CD14-positive monocyte (primary cell): Measurements from ENCODE around the gene ATG9B. TPM values are rescaled to one million over a fixed set of nuclear protein-coding genes. Genes with fewer than 3 reads are reported as not detected.

ENCODE experiments used
- DNase-seq, 3 donors: peaks; one replicate each; pipeline ENCODE4 v3.0.0-alpha.2; 2011 to 2022
- H2AFZ ChIP-seq: 2 replicates; pipeline ENCODE4 v1.6.0; 2012; ENCODE audit warnings: mild to moderate bottlenecking, low read depth, low read length, inconsistent platforms; ENCODE audit not compliant: insufficient read depth, poor library complexity, severe bottlenecking
- H3K27ac ChIP-seq, 2 donors: 1 replicate in 1 of 2; 2 replicates in 1 of 2; pipeline ENCODE4 v1.5.1; 2012 to 2013; ENCODE audit warnings: low read length in 2 of 2, control low read depth in 1 of 2, inconsistent platforms in 1 of 2, low read depth in 1 of 2, mild to moderate bottlenecking in 1 of 2
- H3K27me3 ChIP-seq, 2 donors: one replicate each; pipeline versions ENCODE4 v1.6.0 to v1.6.1; 2011 to 2013; ENCODE audit warnings: low read length in 2 of 2; ENCODE audit not compliant: control insufficient read depth in 2 of 2, insufficient read depth in 2 of 2
- H3K36me3 ChIP-seq, 2 donors: replicated peaks in 1 of 2; 1 replicate in 1 of 2; 2 replicates in 1 of 2; pipeline versions ENCODE4 v1.5.1 to v1.6.1; 2012 to 2013; ENCODE audit warnings: low read length in 2 of 2, control low read depth in 1 of 2, inconsistent platforms in 1 of 2, mild to moderate bottlenecking in 1 of 2; ENCODE audit not compliant: insufficient read depth in 2 of 2, control insufficient read depth in 1 of 2
- H3K4me1 ChIP-seq, 2 donors: 1 replicate in 1 of 2; 2 replicates in 1 of 2; pipeline versions ENCODE4 v1.5.1 to v1.6.1; 2012 to 2013; ENCODE audit warnings: low read length in 2 of 2, control low read depth in 1 of 2, inconsistent platforms in 1 of 2, mild to moderate bottlenecking in 1 of 2, moderate library complexity in 1 of 2; ENCODE audit not compliant: insufficient read depth in 2 of 2, control insufficient read depth in 1 of 2
- H3K4me2 ChIP-seq: replicated peaks from 2 replicates; pipeline ENCODE3; 2012; ENCODE audit warnings: low read length, moderate library complexity, mild to moderate bottlenecking; ENCODE audit not compliant: poor library complexity, severe bottlenecking; ENCODE audit errors: extremely low read depth
- H3K4me3 ChIP-seq, 3 experiments: fragments of 200-600 bp in 1 of 3; sonication (generic) in 1 of 3; replicated peaks in 1 of 3; 1 replicate in 2 of 3; 2 replicates in 1 of 3; pipeline ENCODE4 v1.5.1; 2011 to 2013; ENCODE audit warnings: low read length in 3 of 3, mild to moderate bottlenecking in 3 of 3, control low read depth in 2 of 3, low read depth in 2 of 3, inconsistent platforms in 1 of 3, moderate library complexity in 1 of 3
- H3K79me2 ChIP-seq: 2 replicates; pipeline ENCODE4 v1.6.0; 2012; ENCODE audit warnings: mild to moderate bottlenecking, control low read depth, inconsistent platforms, low read length, moderate library complexity; ENCODE audit not compliant: insufficient read depth
- H3K9ac ChIP-seq: 2 replicates; pipeline ENCODE4 v1.6.0; 2017; ENCODE audit warnings: low read length, mild to moderate bottlenecking; ENCODE audit not compliant: insufficient read depth, poor library complexity, severe bottlenecking
- H3K9me3 ChIP-seq, 2 donors: replicated peaks in 1 of 2; 1 replicate in 1 of 2; 2 replicates in 1 of 2; pipeline versions ENCODE4 v1.5.1 to v1.6.1; 2012 to 2013; ENCODE audit warnings: low read length in 2 of 2, control low read depth in 1 of 2; ENCODE audit not compliant: control insufficient read depth in 1 of 2, insufficient read depth in 1 of 2
- H4K20me1 ChIP-seq: 2 replicates; pipeline ENCODE4 v1.6.0; 2012; ENCODE audit warnings: mild to moderate bottlenecking, low read length, control low read depth, moderate library complexity; ENCODE audit not compliant: insufficient read depth
- H3K27ac Mint-ChIP-seq, 7 donors: one replicate each; pipeline ENCODE4 v1.8.0; 2020; ENCODE audit warnings: mild to moderate bottlenecking in 7 of 7, mixed read lengths in 7 of 7, moderate library complexity in 6 of 7, inconsistent platforms in 2 of 7
- H3K27me3 Mint-ChIP-seq, 3 donors: one replicate each; pipeline ENCODE4 v1.8.0; 2021 to 2022; ENCODE audit warnings: low read depth in 3 of 3, mild to moderate bottlenecking in 3 of 3, mixed read lengths in 3 of 3, moderate library complexity in 3 of 3, inconsistent platforms in 1 of 3
- H3K36me3 Mint-ChIP-seq, 2 donors: one replicate each; pipeline ENCODE4 v1.8.0; 2020; ENCODE audit warnings: mixed read lengths in 2 of 2, inconsistent platforms in 1 of 2, mild to moderate bottlenecking in 1 of 2
- H3K4me1 Mint-ChIP-seq: one replicate; pipeline ENCODE4 v1.8.0; 2020; ENCODE audit warnings: mild to moderate bottlenecking, mixed read lengths
- H3K4me3 Mint-ChIP-seq, 2 donors: one replicate each; pipeline ENCODE4 v1.8.0; 2020; ENCODE audit warnings: mild to moderate bottlenecking in 2 of 2, mixed read lengths in 2 of 2, moderate library complexity in 1 of 2
- H3K9me3 Mint-ChIP-seq, 7 donors: one replicate each; pipeline ENCODE4 v1.8.0; 2020 to 2022; ENCODE audit warnings: mixed read lengths in 7 of 7, mild to moderate bottlenecking in 6 of 7, moderate library complexity in 6 of 7, inconsistent platforms in 2 of 7
- WGBS: methylation state at CpG from one replicate; pipeline ENCODE4 v1.1.5; 2013; ENCODE audit warnings: missing lambda C conversion rate; ENCODE audit not compliant: insufficient coverage; 5-methylcytosine and 5-hydroxymethylcytosine counted together
- intact Hi-C, 2 donors: fragments of 100-400 bp; cut with micrococcal nuclease; formaldehyde crosslinking; loops; one replicate each; pipeline versions ENCODE4 v1.15.0 to v1.15.1; 2023
- polyA plus RNA-seq, 3 donors: library from polyadenylated mRNA; depleted of rRNA in 1 of 3; unstranded in 2 of 3; stranded (reverse) in 1 of 3; fragments of 300-500 nt in 2 of 3; fragments of >200 nt in 1 of 3; fragmentation: Illumina TruSeq in 2 of 3; gene quantifications; 1 replicate in 2 of 3; 2 replicates in 1 of 3; pipeline ENCODE4 v1.2.3, GENCODE V29; 2012 to 2021
- TF ChIP-seq, protein P1 (sequence below): fragments of 200-600 bp; IDR thresholded peaks from one replicate; pipeline ENCODE4 v1.8.0; 2022; ENCODE audit warnings: antibody characterized with exemption, mild to moderate bottlenecking

ATG9B gene
- polyA plus RNA-seq, 3 donors = 0.21 to 0.30 TPM; not detected in 1

DNA sequence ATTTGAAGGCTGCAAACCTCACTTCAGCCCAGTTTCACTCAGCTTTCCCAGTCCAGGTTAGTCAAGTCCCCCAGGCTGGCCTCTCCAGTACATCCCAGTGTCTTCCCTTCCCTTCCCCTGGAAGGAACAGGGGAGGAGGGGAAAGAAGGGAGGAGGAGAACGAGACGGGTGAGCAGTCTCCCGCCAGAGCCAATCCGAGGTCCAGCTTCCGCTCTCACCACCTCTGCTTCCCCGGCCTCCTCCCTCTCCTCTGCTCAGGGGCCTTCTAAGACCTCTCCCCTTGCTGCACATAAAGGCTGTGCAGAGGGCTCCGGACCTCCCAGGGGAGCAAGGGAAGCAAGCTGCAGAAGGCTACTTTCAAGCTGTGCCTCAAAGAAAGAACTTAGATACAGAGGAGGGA lies 4.1 kb downstream of the ATG9B start:
- peaks cover 20% of the 10 kb centered on the region for H3K4me1 Mint-ChIP-seq
- Histone ChIP-seq H2AFZ (no peak overlapping the region), H3K4me2 (no peak overlapping the region), H3K27ac (no peak overlapping the region), H3K9me3 (peaks cover 0 to 6% of the 10 kb centered on the region in 2 donors), H4K20me1 (no peaks in the 10 kb centered on the region), H3K9ac (no peak overlapping the region), H3K4me1 (peaks cover 12 to 21% of the 10 kb centered on the region in 2 donors), H3K4me3 (no peak overlapping the region), H3K36me3 (no peaks in the 10 kb centered on the region), H3K79me2 (no peaks in the 10 kb centered on the region), H3K27me3 (peaks cover 23 to 46% of the 10 kb centered on the region in 2 donors)
- no peak overlapping the region for H3K27ac Mint-ChIP-seq
- H3K4me3 Mint-ChIP-seq = peak overlapping the region in 1 of 2 donors; percentile 74
- peaks cover 0 to 16% (median 5%) of the 10 kb centered on the region in 7 donors for H3K9me3 Mint-ChIP-seq
- H3K36me3 Mint-ChIP-seq = peaks cover 1 to 3% of the 10 kb centered on the region in 2 donors
- TF ChIP-seq, protein P1, sequence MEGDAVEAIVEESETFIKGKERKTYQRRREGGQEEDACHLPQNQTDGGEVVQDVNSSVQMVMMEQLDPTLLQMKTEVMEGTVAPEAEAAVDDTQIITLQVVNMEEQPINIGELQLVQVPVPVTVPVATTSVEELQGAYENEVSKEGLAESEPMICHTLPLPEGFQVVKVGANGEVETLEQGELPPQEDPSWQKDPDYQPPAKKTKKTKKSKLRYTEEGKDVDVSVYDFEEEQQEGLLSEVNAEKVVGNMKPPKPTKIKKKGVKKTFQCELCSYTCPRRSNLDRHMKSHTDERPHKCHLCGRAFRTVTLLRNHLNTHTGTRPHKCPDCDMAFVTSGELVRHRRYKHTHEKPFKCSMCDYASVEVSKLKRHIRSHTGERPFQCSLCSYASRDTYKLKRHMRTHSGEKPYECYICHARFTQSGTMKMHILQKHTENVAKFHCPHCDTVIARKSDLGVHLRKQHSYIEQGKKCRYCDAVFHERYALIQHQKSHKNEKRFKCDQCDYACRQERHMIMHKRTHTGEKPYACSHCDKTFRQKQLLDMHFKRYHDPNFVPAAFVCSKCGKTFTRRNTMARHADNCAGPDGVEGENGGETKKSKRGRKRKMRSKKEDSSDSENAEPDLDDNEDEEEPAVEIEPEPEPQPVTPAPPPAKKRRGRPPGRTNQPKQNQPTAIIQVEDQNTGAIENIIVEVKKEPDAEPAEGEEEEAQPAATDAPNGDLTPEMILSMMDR = no peak
- peaks cover 53 to 82% (median 55%) of the 10 kb centered on the region in 3 donors for H3K27me3 Mint-ChIP-seq
- DNase-seq = no peak
- WGBS = no CpG with 5 or more reads among the region's 7 CpGs
- intact Hi-C loops = no loop called here

DNA sequence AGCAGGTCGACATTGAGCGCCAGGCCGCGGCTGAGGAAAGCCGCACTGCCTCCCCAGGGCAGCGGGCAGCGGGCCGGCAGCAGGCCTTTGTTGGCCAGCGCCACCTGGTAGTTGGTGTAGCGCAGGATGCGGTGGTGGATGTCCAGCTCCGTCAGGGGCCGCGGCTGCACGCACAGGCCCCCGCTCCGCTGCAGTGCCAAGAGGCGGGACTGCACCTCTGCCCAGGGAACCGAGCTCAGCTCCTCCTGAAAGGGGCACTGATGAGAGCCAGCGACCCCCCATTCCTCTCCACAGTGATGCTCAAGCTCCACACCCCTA lies 5.2 kb downstream of the ATG9B start:
- DNase-seq = no peak
- Mint-ChIP-seq H3K27ac (no peak overlapping the region), H3K4me1 (peaks cover 30% of the 10 kb centered on the region), H3K4me3 (peak overlapping the region in 1 of 2 donors; percentile 74), H3K9me3 (peaks cover 0 to 16% (median 3%) of the 10 kb centered on the region in 7 donors), H3K36me3 (peaks cover 3 to 4% of the 10 kb centered on the region in 2 donors), H3K27me3 (peaks cover 55 to 84% (median 58%) of the 10 kb centered on the region in 3 donors)
- H3K36me3 ChIP-seq = no peaks in the 10 kb centered on the region
- intact Hi-C loops = loop anchor here in 1 of 2 donors (5.0 kb wide), 1 partner anchor 93 kb away; no protein-coding TSS in a partner anchor
- H3K79me2 ChIP-seq = no peaks in the 10 kb centered on the region
- H3K9me3 ChIP-seq = peaks cover 0 to 6% of the 10 kb centered on the region in 2 donors
- TF ChIP-seq, protein P1 = no peak
- no peak overlapping the region for H3K9ac ChIP-seq
- H4K20me1 ChIP-seq = no peaks in the 10 kb centered on the region
- H3K27ac ChIP-seq = no peak overlapping the region
- H2AFZ ChIP-seq = peak overlapping the region; percentile 35
- 10% methylated on average over 19 of the region's 20 CpGs for WGBS
- no peak overlapping the region for H3K4me2 ChIP-seq
- no peak overlapping the region for H3K4me3 ChIP-seq
- peaks cover 20 to 32% of the 10 kb centered on the region in 2 donors for H3K4me1 ChIP-seq
- peaks cover 23 to 47% of the 10 kb centered on the region in 2 donors for H3K27me3 ChIP-seq
